ENCODE data around the gene UBQLN4.
A peak's percentile ranks its signal among the peaks of the same experiment; 100 is the strongest.

DNA sequence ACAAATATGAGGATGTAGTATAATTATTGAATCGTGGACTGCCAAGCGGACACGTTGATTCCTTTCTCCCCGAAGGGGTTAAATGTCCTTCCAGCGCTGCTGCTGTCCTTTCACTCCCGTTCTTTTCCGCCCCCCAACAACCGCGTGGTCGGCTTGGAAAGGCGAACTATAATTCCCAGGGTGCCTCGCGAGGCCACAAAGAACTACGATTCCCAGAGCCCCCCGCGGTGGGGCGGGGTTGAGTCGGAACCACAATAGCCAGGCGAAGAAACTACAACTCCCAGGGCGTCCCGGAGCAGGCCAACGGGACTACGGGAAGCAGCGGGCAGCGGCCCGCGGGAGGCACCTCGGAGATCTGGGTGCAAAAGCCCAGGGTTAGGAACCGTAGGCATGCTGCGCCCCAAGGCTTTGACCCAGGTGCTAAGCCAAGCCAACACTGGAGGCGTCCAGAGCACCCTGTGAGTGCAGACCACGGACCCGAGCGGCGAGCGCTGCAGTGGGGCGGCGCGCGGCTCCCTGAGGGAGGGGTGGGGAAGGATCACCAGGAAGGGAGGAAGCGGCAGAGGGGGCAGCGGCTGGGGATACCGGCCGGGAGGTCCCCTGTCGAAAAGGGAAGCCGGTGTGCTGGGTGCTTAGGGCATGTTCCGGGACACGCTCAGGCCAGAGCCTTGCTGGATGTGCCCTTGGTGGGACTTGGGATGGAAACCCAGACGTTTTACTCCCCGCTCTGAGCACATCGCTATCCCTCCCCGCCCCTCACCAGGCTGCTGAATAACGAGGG, 1.1 kb upstream of the UBQLN4 start, which contains the start of gene LAMTOR2:
- TF ChIP-seq, protein P1, sequence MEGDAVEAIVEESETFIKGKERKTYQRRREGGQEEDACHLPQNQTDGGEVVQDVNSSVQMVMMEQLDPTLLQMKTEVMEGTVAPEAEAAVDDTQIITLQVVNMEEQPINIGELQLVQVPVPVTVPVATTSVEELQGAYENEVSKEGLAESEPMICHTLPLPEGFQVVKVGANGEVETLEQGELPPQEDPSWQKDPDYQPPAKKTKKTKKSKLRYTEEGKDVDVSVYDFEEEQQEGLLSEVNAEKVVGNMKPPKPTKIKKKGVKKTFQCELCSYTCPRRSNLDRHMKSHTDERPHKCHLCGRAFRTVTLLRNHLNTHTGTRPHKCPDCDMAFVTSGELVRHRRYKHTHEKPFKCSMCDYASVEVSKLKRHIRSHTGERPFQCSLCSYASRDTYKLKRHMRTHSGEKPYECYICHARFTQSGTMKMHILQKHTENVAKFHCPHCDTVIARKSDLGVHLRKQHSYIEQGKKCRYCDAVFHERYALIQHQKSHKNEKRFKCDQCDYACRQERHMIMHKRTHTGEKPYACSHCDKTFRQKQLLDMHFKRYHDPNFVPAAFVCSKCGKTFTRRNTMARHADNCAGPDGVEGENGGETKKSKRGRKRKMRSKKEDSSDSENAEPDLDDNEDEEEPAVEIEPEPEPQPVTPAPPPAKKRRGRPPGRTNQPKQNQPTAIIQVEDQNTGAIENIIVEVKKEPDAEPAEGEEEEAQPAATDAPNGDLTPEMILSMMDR (IDR thresholded peaks at IDR 0.05) = peak in 2 of 6 experiments; percentile 26
- TF ChIP-seq POLR2AphosphoS5 (IDR thresholded peaks at IDR 0.05) = peak; percentile 76 to 80
- no peak for TF ChIP-seq EP300 (IDR thresholded peaks at IDR 0.05)
